Upper lobe of left lung (tissue), 6 donors: ENCODE results near the gene KDM2A. TPM values are rescaled to one million over a fixed set of nuclear protein-coding genes. Genes with fewer than 3 reads are reported as not detected.

ENCODE experiments used
- ATAC-seq, 2 donors: fragments of 200-7000 bp; cut with Tn5 transposase; one replicate each; pipeline ENCODE4 v1.9.1; 2022; ENCODE audit warnings: mild to moderate bottlenecking in 2 of 2, moderate library complexity in 2 of 2; ENCODE audit not compliant: low FRiP score in 2 of 2
- DNase-seq, 2 donors: peaks; one replicate each; pipeline ENCODE4 v3.0.0-alpha.2; 2019 to 2020
- H3K27ac ChIP-seq, 4 donors: fragments of 200-600 bp; sonication (generic); one replicate each; pipeline ENCODE4 v1.5.1; 2016 to 2019
- H3K27me3 ChIP-seq, 4 donors: fragments of 200-600 bp; sonication (generic); one replicate each; pipeline ENCODE4 v1.5.1; 2017 to 2019
- H3K36me3 ChIP-seq, 4 donors: fragments of 200-600 bp; sonication (generic); one replicate each; pipeline ENCODE4 v1.5.1; 2016 to 2019
- H3K4me1 ChIP-seq, 4 donors: fragments of 200-600 bp; sonication (generic); one replicate each; pipeline ENCODE4 v1.5.1; 2018 to 2019
- H3K4me3 ChIP-seq, 4 donors: fragments of 200-600 bp; sonication (generic); one replicate each; pipeline ENCODE4 v1.5.1; 2017 to 2019; ENCODE audit warnings: mild to moderate bottlenecking in 2 of 4, moderate library complexity in 1 of 4
- H3K9me3 ChIP-seq, 4 donors: fragments of 200-600 bp; sonication (generic); one replicate each; pipeline ENCODE4 v1.5.1; 2018 to 2019
- CTCF ChIP-seq, 6 experiments: fragments of 450-650 bp in 4 of 6; fragments of 200-600 bp in 2 of 6; sonication (generic) in 2 of 6; IDR thresholded peaks; one replicate each; pipeline ENCODE4 v1.5.1; 2016 to 2019; ENCODE audit warnings: antibody characterized with exemption in 6 of 6
- EP300 ChIP-seq, 4 donors: sonication (generic); formaldehyde crosslinking; IDR thresholded peaks; one replicate each; pipeline ENCODE4 v1.5.1; 2017; ENCODE audit warnings: antibody characterized with exemption in 4 of 4, control low read depth in 2 of 4
- POLR2A ChIP-seq, 4 donors: fragments of 450-650 bp; IDR thresholded peaks; one replicate each; pipeline ENCODE4 v1.5.1; 2016 to 2017; ENCODE audit warnings: antibody characterized with exemption in 4 of 4, mild to moderate bottlenecking in 2 of 4
- POLR2AphosphoS5 ChIP-seq, 2 donors: sonication (generic); formaldehyde crosslinking; IDR thresholded peaks; one replicate each; pipeline ENCODE4 v1.5.1; 2017; ENCODE audit warnings: antibody characterized with exemption in 2 of 2
- WGBS, 2 donors: methylation state at CpG; one replicate each; pipeline ENCODE4 v1.1.5; 2017 to 2018; 5-methylcytosine and 5-hydroxymethylcytosine counted together
- total RNA-seq, 6 donors: library from RNA; depleted of rRNA in 4 of 6; stranded (reverse); fragments of >200 nt in 4 of 6; gene quantifications; one replicate each; pipeline versions ENCODE4 v1.1.0 to v1.2.1, GENCODE V29; 2016 to 2021
- donor health status: DM: no; HTN: no; CAD: no; lungs with moderate emphysema.
- donor health status: DM: no; HTN: yes; CAD: no; lungs with severe emphysema.

KDM2A gene
- total RNA-seq, 6 donors from 2014 or later: 63.1 to 229 (median 74.0) TPM

- H3K27me3 ChIP-seq: no peaks in the 10 kb centered on the region
- whole genome bisulfite sequencing, 2 donors: 95 to 96% methylated on average over 37 of the region's 37 CpGs
- no peak for TF ChIP-seq EP300 (IDR thresholded peaks at IDR 0.05)
- no peak for TF ChIP-seq CTCF (IDR thresholded peaks at IDR 0.05)
- TF ChIP-seq POLR2A (IDR thresholded peaks at IDR 0.05): no peak
- no peak for TF ChIP-seq POLR2AphosphoS5 (IDR thresholded peaks at IDR 0.05)
- H3K9me3 ChIP-seq: no peaks in the 10 kb centered on the region
- H3K4me3 ChIP-seq: no peak overlapping the region
- ATAC-seq (no peak), DNase-seq (peak in 1 of 2 donors; percentile 57)
- H3K36me3 ChIP-seq: peaks cover 69 to 99% (median 89%) of the 10 kb centered on the region in 4 donors
- no peak overlapping the region for H3K27ac ChIP-seq
- peaks cover 6 to 26% (median 13%) of the 10 kb centered on the region in 4 donors for H3K4me1 ChIP-seq
Observed at GRCh38 chr11:67250059-67251043, 131.3 kb downstream of the KDM2A start.

GRCh38 chr11:67251841-67252240 is 132.8 kb downstream of the KDM2A start:
- no peak overlapping the region for H3K27ac ChIP-seq
- H3K4me3 ChIP-seq: no peak overlapping the region
- H3K4me1 ChIP-seq: peaks cover 6 to 26% (median 13%) of the 10 kb centered on the region in 4 donors
- no peak for ATAC-seq
- DNase-seq: no peak
- H3K27me3 ChIP-seq: no peaks in the 10 kb centered on the region
- no peak for TF ChIP-seq CTCF (IDR thresholded peaks at IDR 0.05)
- TF ChIP-seq EP300 (IDR thresholded peaks at IDR 0.05): no peak
- no peak for TF ChIP-seq POLR2AphosphoS5 (IDR thresholded peaks at IDR 0.05)
- no peak for TF ChIP-seq POLR2A (IDR thresholded peaks at IDR 0.05)
- no peaks in the 10 kb centered on the region for H3K9me3 ChIP-seq
- 93 to 94% methylated on average over 1 of the region's 1 CpG for WGBS, 2 donors
- peaks cover 61 to 99% (median 90%) of the 10 kb centered on the region in 4 donors for H3K36me3 ChIP-seq

GRCh38 chr11:67252831-67253239 is 133.8 kb downstream of the KDM2A start:
- H3K9me3 ChIP-seq: no peaks in the 10 kb centered on the region
- H3K4me3 ChIP-seq: no peak overlapping the region
- TF ChIP-seq CTCF (IDR thresholded peaks at IDR 0.05) (peak in 4 of 6 experiments; percentile 12 to 41 (median 22)), EP300 (IDR thresholded peaks at IDR 0.05) (no peak), POLR2AphosphoS5 (IDR thresholded peaks at IDR 0.05) (no peak)
- peak overlapping the region in 1 of 4 donors; percentile 49 for H3K27ac ChIP-seq
- H3K4me1 ChIP-seq: peaks cover 4 to 22% (median 12%) of the 10 kb centered on the region in 4 donors
- WGBS, 2 donors: 71 to 77% methylated on average over 3 to 4 of the region's 4 CpGs
- ATAC-seq (peak; percentile 66 to 71), DNase-seq (no peak)
- H3K36me3 ChIP-seq: peaks cover 58 to 96% (median 84%) of the 10 kb centered on the region in 4 donors
- no peaks in the 10 kb centered on the region for H3K27me3 ChIP-seq

GRCh38 chr11:67253872-67254624 is 135.0 kb downstream of the KDM2A start:
- 94 to 99% methylated on average over 13 to 14 of the region's 14 CpGs for WGBS, 2 donors
- Histone ChIP-seq H3K36me3 (peaks cover 53 to 83% (median 72%) of the 10 kb centered on the region in 4 donors), H3K27ac (no peak overlapping the region), H3K27me3 (no peaks in the 10 kb centered on the region), H3K9me3 (no peaks in the 10 kb centered on the region), H3K4me3 (no peak overlapping the region), H3K4me1 (peaks cover 0 to 10% (median 4%) of the 10 kb centered on the region in 4 donors)
- DNase-seq (no peak), ATAC-seq (no peak)
- TF ChIP-seq EP300 (IDR thresholded peaks at IDR 0.05) (no peak), POLR2AphosphoS5 (IDR thresholded peaks at IDR 0.05) (no peak), POLR2A (IDR thresholded peaks at IDR 0.05) (no peak), CTCF (IDR thresholded peaks at IDR 0.05) (no peak)
